Body of pancreas (tissue), 4 donors: ENCODE measurements around the gene PARL. TPM values are rescaled to one million over a fixed set of nuclear protein-coding genes. Genes with fewer than 3 reads are reported as not detected.

Experiments used
- ATAC-seq: fragments of 150-250 bp; one replicate; pipeline ENCODE4 v1.9.1; 2016
- DNase-seq, 4 donors: peaks; one replicate each; pipeline ENCODE4 v3.0.0-alpha.2; 2019
- H3K27ac ChIP-seq, 4 donors: fragments of 200-600 bp; sonication (generic); 1 replicate in 3 of 4; 2 replicates in 1 of 4; pipeline versions ENCODE4 v1.5.1 to v1.6.1; 2016 to 2019; ENCODE audit warnings: mild to moderate bottlenecking in 1 of 4, mixed read lengths in 1 of 4, moderate library complexity in 1 of 4
- H3K27me3 ChIP-seq, 2 donors: fragments of 200-600 bp; sonication (generic); one replicate each; pipeline ENCODE4 v1.6.0; 2016; ENCODE audit warnings: mild to moderate bottlenecking in 1 of 2
- H3K36me3 ChIP-seq, 2 donors: fragments of 200-600 bp; sonication (generic); replicated peaks in 1 of 2; 2 replicates each; pipeline ENCODE4 v1.5.1; 2016; ENCODE audit warnings: low read depth in 2 of 2; ENCODE audit not compliant: insufficient read depth in 1 of 2
- H3K4me1 ChIP-seq: fragments of 200-600 bp; sonication (generic); one replicate; pipeline ENCODE4 v1.6.0; 2016
- H3K4me3 ChIP-seq, 2 donors: fragments of 200-600 bp; sonication (generic); 1 replicate in 1 of 2; 2 replicates in 1 of 2; pipeline ENCODE4 v1.5.1; 2016 to 2019
- H3K9me3 ChIP-seq, 3 donors: fragments of 200-600 bp; sonication (generic); 1 replicate in 2 of 3; 2 replicates in 1 of 3; pipeline ENCODE4 v1.5.1; 2016
- CTCF ChIP-seq, 7 experiments: fragments of 450-650 bp in 4 of 7; fragments of 200-600 bp in 3 of 7; sonication (generic) in 3 of 7; IDR thresholded peaks; one replicate each; pipeline ENCODE4 v1.5.1; 2016 to 2019; ENCODE audit warnings: antibody characterized with exemption in 7 of 7
- POLR2A ChIP-seq, 3 donors: fragments of 450-650 bp; IDR thresholded peaks; one replicate each; pipeline ENCODE4 v1.6.1; 2016; ENCODE audit warnings: antibody characterized with exemption in 3 of 3, mild to moderate bottlenecking in 2 of 3
- WGBS, 2 donors: methylation state at CpG; one replicate each; pipeline ENCODE4 v1.1.5; 2017; 5-methylcytosine and 5-hydroxymethylcytosine counted together
- intact Hi-C: fragments of 100-400 bp; cut with DNase I; formaldehyde crosslinking; loops from one replicate; pipeline ENCODE4 v1.15.1; 2023
- total RNA-seq, 2 donors: library from RNA; depleted of rRNA; stranded (reverse); fragments of >200 nt; gene quantifications; one replicate each; pipeline ENCODE4 v1.1.0, GENCODE V29; 2016

PARL gene
- total RNA-seq, 2 donors from 2014 or later, result 25.4 to 34.6 TPM

- Histone ChIP-seq H3K36me3 (no peaks in the 10 kb centered on the region), H3K4me1 (peaks cover 7% of the 10 kb centered on the region), H3K27ac (no peak overlapping the region), H3K9me3 (no peaks in the 10 kb centered on the region), H3K27me3 (no peaks in the 10 kb centered on the region), H3K4me3 (no peak overlapping the region)
- intact Hi-C loops, result no loop called here
- ATAC-seq, result no peak
- TF ChIP-seq CTCF (IDR thresholded peaks at IDR 0.05), result no peak
- no peak for TF ChIP-seq POLR2A (IDR thresholded peaks at IDR 0.05)
- no peak for DNase-seq
- WGBS, 2 donors, result 89 to 91% methylated on average over 13 to 14 of the region's 14 CpGs
Observed at GRCh38 chr3:183920416-183920815, 35.7 kb upstream of the PARL start.

DNA sequence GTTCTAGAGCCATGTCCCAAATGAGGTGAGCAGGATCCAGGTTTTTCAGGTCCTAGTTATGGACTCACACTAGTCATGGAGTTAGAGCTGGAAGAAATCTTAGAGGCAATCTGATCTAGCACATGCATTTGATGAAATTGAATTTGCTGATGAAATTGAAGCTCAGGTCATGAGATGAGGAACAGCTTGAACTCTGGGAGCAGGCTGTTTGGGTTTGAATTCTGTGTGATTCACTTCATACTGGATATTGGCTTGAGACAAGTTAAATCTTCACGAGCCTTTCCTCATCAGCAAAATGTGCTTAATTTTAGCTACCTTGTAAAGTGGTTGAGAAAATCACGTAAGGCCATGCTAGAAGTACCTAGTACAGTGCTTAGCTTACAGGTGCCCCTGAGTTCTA, 33.5 kb upstream of the PARL start:
- Histone ChIP-seq H3K27ac (no peak overlapping the region), H3K4me1 (peaks cover 7% of the 10 kb centered on the region), H3K4me3 (no peak overlapping the region), H3K9me3 (no peaks in the 10 kb centered on the region), H3K27me3 (no peaks in the 10 kb centered on the region), H3K36me3 (no peaks in the 10 kb centered on the region)
- TF ChIP-seq CTCF (IDR thresholded peaks at IDR 0.05) (no peak), POLR2A (IDR thresholded peaks at IDR 0.05) (no peak)
- intact Hi-C loops, result no loop called here
- DNase-seq (no peak), ATAC-seq (no peak)
- 89 to 95% methylated on average over 2 of the region's 2 CpGs for WGBS, 2 donors

DNA sequence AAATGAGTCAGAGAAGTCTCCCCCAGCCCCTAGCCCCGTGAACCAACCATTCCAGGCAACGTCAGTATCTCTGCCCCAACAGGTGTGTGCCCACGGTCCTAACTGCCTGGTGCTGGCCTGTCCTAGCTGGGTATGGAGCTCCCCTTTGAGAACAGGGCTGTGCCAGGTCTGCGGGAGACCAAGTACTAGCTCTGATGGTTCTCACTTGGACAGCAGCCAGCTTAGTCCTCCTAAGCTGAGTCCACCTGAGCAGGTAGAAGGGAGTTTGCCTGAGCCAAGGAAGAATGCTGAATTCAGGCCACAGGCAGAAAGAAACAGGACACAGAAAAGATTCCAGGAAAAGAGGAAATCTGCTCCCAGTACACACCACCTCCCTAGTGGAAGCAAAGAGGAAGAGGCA, 33.1 kb upstream of the PARL start:
- H3K9me3 ChIP-seq, result no peaks in the 10 kb centered on the region
- no peak overlapping the region for H3K4me3 ChIP-seq
- DNase-seq (no peak), ATAC-seq (no peak)
- WGBS, 2 donors, result 54 to 79% methylated on average over 2 to 4 of the region's 4 CpGs
- no peaks in the 10 kb centered on the region for H3K27me3 ChIP-seq
- no peaks in the 10 kb centered on the region for H3K36me3 ChIP-seq
- peaks cover 7% of the 10 kb centered on the region for H3K4me1 ChIP-seq
- no peak overlapping the region for H3K27ac ChIP-seq
- intact Hi-C loops, result no loop called here
- TF ChIP-seq POLR2A (IDR thresholded peaks at IDR 0.05) (no peak), CTCF (IDR thresholded peaks at IDR 0.05) (no peak)

- intact Hi-C loops, result no loop called here
- H3K9me3 ChIP-seq, result no peaks in the 10 kb centered on the region
- H3K36me3 ChIP-seq, result no peaks in the 10 kb centered on the region
- no peak overlapping the region for H3K4me3 ChIP-seq
- H3K27me3 ChIP-seq, result no peaks in the 10 kb centered on the region
- TF ChIP-seq CTCF (IDR thresholded peaks at IDR 0.05), result no peak
- TF ChIP-seq POLR2A (IDR thresholded peaks at IDR 0.05), result no peak
- no peak overlapping the region for H3K27ac ChIP-seq
- DNase-seq (no peak), ATAC-seq (no peak)
- peaks cover 7% of the 10 kb centered on the region for H3K4me1 ChIP-seq
- WGBS, 2 donors, result 84 to 95% methylated on average over 5 of the region's 5 CpGs
Observed at GRCh38 chr3:183914856-183915255, 30.2 kb upstream of the PARL start.

DNA sequence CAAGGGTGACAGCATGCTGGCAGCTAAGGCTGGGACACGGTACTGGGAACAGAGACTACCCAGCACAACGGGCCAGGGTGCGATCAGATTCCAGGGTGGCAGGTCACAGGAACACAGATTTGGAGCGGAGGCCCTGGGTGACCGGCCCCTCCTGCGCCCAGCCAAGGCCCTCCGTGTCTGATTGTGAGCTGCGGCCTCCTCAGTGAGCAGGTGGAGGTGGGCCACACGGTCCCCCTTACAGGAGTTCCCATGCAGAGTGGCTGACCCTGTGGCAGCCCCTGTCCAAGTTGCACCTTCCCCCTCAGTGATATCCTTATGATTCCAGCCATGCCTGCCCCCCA, 28.9 kb upstream of the PARL start:
- no peaks in the 10 kb centered on the region for H3K27me3 ChIP-seq
- TF ChIP-seq CTCF (IDR thresholded peaks at IDR 0.05) (no peak), POLR2A (IDR thresholded peaks at IDR 0.05) (no peak)
- 58 to 67% methylated on average over 3 to 9 of the region's 9 CpGs for WGBS, 2 donors
- H3K4me1 ChIP-seq, result peaks cover 7% of the 10 kb centered on the region
- no peaks in the 10 kb centered on the region for H3K9me3 ChIP-seq
- intact Hi-C loops, result no loop called here
- no peak overlapping the region for H3K4me3 ChIP-seq
- DNase-seq, result no peak
- no peaks in the 10 kb centered on the region for H3K36me3 ChIP-seq
- ATAC-seq, result no peak
- H3K27ac ChIP-seq, result no peak overlapping the region
